ENCODE measurements around the gene TMEM8B.

Gene TMEM8B

GRCh38 chr9:35856206-35856605 is 27.2 kb downstream of the TMEM8B start:
- ChIA-PET CTCF (no interaction called here), POLR2A (no interaction called here)
- no peak for TF ChIP-seq LEF1 (IDR thresholded peaks at IDR 0.05; ENCODE audit: borderline replicate concordance)
- no peak for TF ChIP-seq PKNOX1 (IDR thresholded peaks at IDR 0.05)
- TF ChIP-seq ARNT (IDR thresholded peaks at IDR 0.05): no peak
- no peak for TF ChIP-seq FOXK2 (IDR thresholded peaks at IDR 0.05)
- TF ChIP-seq TARDBP (IDR thresholded peaks at IDR 0.05): no peak
- no peak for TF ChIP-seq BHLHE40 (IDR thresholded peaks at IDR 0.05; ENCODE audit: borderline replicate concordance)
- no peak for TF ChIP-seq NFRKB (IDR thresholded peaks at IDR 0.05)
- no peak for TF ChIP-seq ELF4 (IDR thresholded peaks at IDR 0.05)
- DNase-seq (ENCODE audit: extremely low spot score): no peak

DNA sequence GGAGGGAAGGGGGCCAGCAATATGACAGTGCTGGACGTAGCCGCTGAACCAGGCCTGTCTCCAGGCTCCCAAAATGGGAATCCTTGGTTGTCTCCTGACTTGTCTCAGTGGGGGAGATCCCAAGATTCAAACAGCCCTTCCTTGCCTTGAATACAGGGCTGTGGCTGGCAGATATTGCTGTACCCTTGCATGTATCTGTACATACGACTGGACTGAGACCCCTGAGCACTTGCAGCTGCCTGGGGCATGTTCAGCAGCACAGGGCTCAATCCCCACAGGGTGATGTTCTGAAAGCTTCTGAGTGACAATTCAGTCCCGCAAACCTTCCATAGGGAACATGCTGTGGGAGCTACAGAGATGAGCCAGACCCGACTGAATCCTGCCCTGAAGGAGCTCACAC is 27.9 kb downstream of the TMEM8B start:
- ChIA-PET POLR2A (no interaction called here), CTCF (interaction anchor here (0.6 kb wide), 1 partner anchor 11 kb away, joined by 4 read pairs; no protein-coding TSS in a partner anchor)
- TF ChIP-seq CTBP1 (IDR thresholded peaks at IDR 0.05; ENCODE audit: borderline replicate concordance): no peak
- TF ChIP-seq LEF1 (IDR thresholded peaks at IDR 0.05; ENCODE audit: borderline replicate concordance): no peak
- no peak for TF ChIP-seq L3MBTL2 (conservative IDR thresholded peaks at IDR 0.05)
- no peak for TF ChIP-seq ZNF384 (IDR thresholded peaks at IDR 0.05)
- no peak for TF ChIP-seq NFRKB (IDR thresholded peaks at IDR 0.05)
- no peak for DNase-seq (ENCODE audit: extremely low spot score)

GRCh38 chr9:35858458-35858857 is 29.4 kb downstream of the TMEM8B start:
- no peak for DNase-seq (ENCODE audit: extremely low spot score)
- CTCF ChIA-PET: no interaction called here
- POLR2A ChIA-PET: no interaction called here
- TF ChIP-seq FOXA1 (IDR thresholded peaks at IDR 0.05) (no peak), SP1 (IDR thresholded peaks at IDR 0.05) (no peak), BHLHE40 (IDR thresholded peaks at IDR 0.05; ENCODE audit: borderline replicate concordance) (no peak), L3MBTL2 (conservative IDR thresholded peaks at IDR 0.05) (no peak), FOXK2 (IDR thresholded peaks at IDR 0.05) (no peak)

GRCh38 chr9:35859310-35859989 is 30.4 kb downstream of the TMEM8B start:
- TF ChIP-seq PKNOX1 (IDR thresholded peaks at IDR 0.05) (no peak), BHLHE40 (IDR thresholded peaks at IDR 0.05; ENCODE audit: borderline replicate concordance) (no peak), ARNT (IDR thresholded peaks at IDR 0.05) (no peak), TARDBP (IDR thresholded peaks at IDR 0.05) (no peak), SUZ12 (IDR thresholded peaks at IDR 0.05) (no peak), ZNF384 (IDR thresholded peaks at IDR 0.05) (no peak), ELF4 (IDR thresholded peaks at IDR 0.05) (no peak), HDGF (IDR thresholded peaks at IDR 0.05; ENCODE audit: borderline replicate concordance) (no peak), NFRKB (IDR thresholded peaks at IDR 0.05) (no peak), FOXM1 (IDR thresholded peaks at IDR 0.05; ENCODE audit: borderline replicate concordance) (no peak), CTBP1 (IDR thresholded peaks at IDR 0.05; ENCODE audit: borderline replicate concordance) (no peak), SP1 (IDR thresholded peaks at IDR 0.05) (no peak), L3MBTL2 (conservative IDR thresholded peaks at IDR 0.05) (no peak), LEF1 (IDR thresholded peaks at IDR 0.05; ENCODE audit: borderline replicate concordance) (no peak), FOXA1 (IDR thresholded peaks at IDR 0.05) (no peak), FOXK2 (IDR thresholded peaks at IDR 0.05) (no peak)
- no peak for DNase-seq (ENCODE audit: extremely low spot score)
- POLR2A ChIA-PET: no interaction called here
- CTCF ChIA-PET: no interaction called here

DNA sequence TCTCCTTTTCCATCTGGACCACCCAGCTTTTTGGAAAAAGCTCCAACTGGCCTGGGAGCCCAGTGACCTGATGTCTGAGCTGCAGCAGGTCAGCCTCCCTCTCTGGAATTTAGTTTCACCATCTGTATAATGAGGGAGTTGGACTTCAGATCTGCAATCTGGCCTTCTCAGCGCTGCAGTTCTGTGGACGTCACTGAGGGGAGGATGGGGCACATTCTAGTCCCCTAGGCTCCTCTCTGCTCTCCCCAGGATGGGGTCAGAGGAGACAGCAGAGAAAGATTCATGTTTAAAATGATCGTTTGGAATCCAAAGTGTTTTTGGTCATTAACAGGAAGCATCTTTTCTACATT is 30.9 kb downstream of the TMEM8B start:
- ChIA-PET POLR2A (no interaction called here), CTCF (no interaction called here)
- TF ChIP-seq CTBP1 (IDR thresholded peaks at IDR 0.05; ENCODE audit: borderline replicate concordance) (no peak), BHLHE40 (IDR thresholded peaks at IDR 0.05; ENCODE audit: borderline replicate concordance) (no peak), SUZ12 (IDR thresholded peaks at IDR 0.05) (no peak), FOXK2 (IDR thresholded peaks at IDR 0.05) (no peak), PKNOX1 (IDR thresholded peaks at IDR 0.05) (no peak), HDGF (IDR thresholded peaks at IDR 0.05; ENCODE audit: borderline replicate concordance) (no peak), ZNF384 (IDR thresholded peaks at IDR 0.05) (no peak), L3MBTL2 (conservative IDR thresholded peaks at IDR 0.05) (no peak), TARDBP (IDR thresholded peaks at IDR 0.05) (no peak), ARNT (IDR thresholded peaks at IDR 0.05) (no peak), ELF4 (IDR thresholded peaks at IDR 0.05) (no peak), LEF1 (IDR thresholded peaks at IDR 0.05; ENCODE audit: borderline replicate concordance) (no peak), SP1 (IDR thresholded peaks at IDR 0.05) (no peak), NFRKB (IDR thresholded peaks at IDR 0.05) (no peak), FOXA1 (IDR thresholded peaks at IDR 0.05) (no peak)
- no peak for DNase-seq (ENCODE audit: extremely low spot score)

- ChIA-PET POLR2A (no interaction called here), CTCF (no interaction called here)
- no peak for DNase-seq (ENCODE audit: extremely low spot score)
Observed at GRCh38 chr9:35861161-35861897, 32.3 kb downstream of the TMEM8B start.

More at GRCh38 chr9:35861161-35861897, 32.3 kb downstream of the TMEM8B start:
- TF ChIP-seq TARDBP (IDR thresholded peaks at IDR 0.05) (no peak), NFRKB (IDR thresholded peaks at IDR 0.05) (no peak), PKNOX1 (IDR thresholded peaks at IDR 0.05) (no peak), CTBP1 (IDR thresholded peaks at IDR 0.05; ENCODE audit: borderline replicate concordance) (no peak), FOXA1 (IDR thresholded peaks at IDR 0.05) (no peak), ZNF384 (IDR thresholded peaks at IDR 0.05) (no peak), LEF1 (IDR thresholded peaks at IDR 0.05; ENCODE audit: borderline replicate concordance) (no peak), ELF4 (IDR thresholded peaks at IDR 0.05) (no peak), SP1 (IDR thresholded peaks at IDR 0.05) (no peak), HDGF (IDR thresholded peaks at IDR 0.05; ENCODE audit: borderline replicate concordance) (no peak), FOXK2 (IDR thresholded peaks at IDR 0.05) (no peak), SUZ12 (IDR thresholded peaks at IDR 0.05) (no peak), FOXM1 (IDR thresholded peaks at IDR 0.05; ENCODE audit: borderline replicate concordance) (no peak), ARNT (IDR thresholded peaks at IDR 0.05) (no peak), L3MBTL2 (conservative IDR thresholded peaks at IDR 0.05) (no peak), BHLHE40 (IDR thresholded peaks at IDR 0.05; ENCODE audit: borderline replicate concordance) (no peak)
